PC-3 (cell line): ENCODE results near the gene BICRAL.

Experiments used
- CTCF ChIP-seq: fragments of 300-600 bp; sonication (generic); conservative IDR thresholded peaks from 2 replicates; pipeline ENCODE4 v1.5.1; 2017; ENCODE audit warnings: antibody characterized with exemption, low read depth, mild to moderate bottlenecking, low read length
- EZH2 ChIP-seq: fragments of 300-600 bp; sonication (generic); IDR thresholded peaks from one replicate; pipeline ENCODE4 v1.6.1; 2017; ENCODE audit warnings: antibody characterized with exemption, mild to moderate bottlenecking, low read length; ENCODE audit not compliant: unreplicated experiment

DNA sequence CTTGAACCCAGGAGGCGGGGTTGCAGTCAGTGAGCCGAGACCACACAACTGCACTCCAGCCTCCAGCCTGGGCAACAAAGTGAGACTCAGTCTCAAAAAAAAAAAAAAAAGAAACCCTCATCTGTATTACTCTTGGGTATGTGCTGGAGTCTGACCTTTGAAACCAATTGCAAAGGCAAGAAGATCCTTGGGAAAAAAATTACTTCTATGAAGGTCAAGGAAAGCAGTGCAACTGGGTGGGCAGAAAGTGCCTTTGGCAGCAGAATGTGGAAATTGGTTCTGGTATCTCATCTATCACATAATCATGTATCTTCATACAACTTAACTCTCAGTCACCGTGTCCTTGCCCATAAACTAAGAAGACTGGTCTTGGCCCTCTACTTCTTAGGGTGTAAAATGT lies 89.9 kb downstream of the BICRAL start:
- TF ChIP-seq EZH2: no peak
- no peak for TF ChIP-seq CTCF
